ENCODE results near the gene NTM.

The NTM gene

DNA sequence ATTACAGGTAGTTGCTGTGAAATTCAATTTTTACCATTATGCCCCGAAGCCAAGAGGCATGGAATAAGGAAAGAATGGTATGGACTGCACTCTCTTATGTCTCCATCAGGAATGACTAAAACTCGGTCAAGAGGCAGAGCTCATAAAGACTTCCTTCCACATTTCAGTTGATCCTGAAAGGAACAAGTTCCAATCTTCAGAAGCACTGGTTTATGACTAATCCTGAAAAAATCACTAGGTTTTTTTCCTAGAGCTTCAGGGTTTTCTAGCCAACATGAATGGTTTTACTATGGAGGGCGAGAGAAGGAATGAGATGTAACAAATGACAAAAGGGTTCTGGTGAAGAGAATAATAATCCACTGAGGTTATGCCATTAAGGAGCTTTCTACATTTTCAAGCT lies 832.2 kb downstream of the NTM start:
- DNase-seq (ENCODE audit: low read depth, low spot score) = no peak

DNA sequence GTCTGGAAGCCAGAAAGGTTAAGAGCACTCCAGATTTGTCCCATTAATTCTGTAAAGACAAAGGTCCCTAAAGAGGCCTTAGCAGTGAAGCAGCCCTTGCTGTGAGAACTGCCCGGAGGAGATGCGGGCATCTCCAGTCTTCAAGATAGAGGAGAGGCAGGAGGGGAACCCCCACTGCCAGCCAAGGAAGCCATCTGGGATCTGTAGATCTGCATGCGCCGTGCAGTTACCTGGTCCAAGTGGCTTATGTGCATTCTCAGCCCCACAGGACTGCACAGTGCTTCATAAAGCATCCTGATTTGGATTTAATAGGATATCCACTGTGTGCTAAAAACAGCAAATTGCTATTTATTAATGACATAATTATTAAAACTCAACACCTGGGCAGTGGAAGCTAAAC lies 834.6 kb downstream of the NTM start:
- no peak for DNase-seq (ENCODE audit: low read depth, low spot score)

DNA sequence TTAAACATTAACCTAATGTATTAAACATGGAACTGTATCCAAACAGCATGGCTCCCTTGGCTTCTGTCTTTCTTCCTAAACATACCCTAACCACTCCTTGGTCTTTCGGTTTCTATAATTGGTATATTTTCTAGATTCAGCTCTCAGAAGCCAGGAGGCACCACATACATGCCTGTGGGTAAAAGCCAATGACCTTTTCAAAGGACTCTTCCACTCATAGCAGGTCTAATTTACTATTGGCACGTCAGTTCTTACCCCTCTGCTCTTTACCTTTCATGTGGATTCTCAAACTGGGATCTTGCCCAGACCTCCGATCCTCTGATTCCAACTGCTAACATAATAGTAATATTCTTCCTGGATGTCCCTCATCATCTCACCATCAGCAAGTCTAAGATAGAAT lies 835.1 kb downstream of the NTM start:
- DNase-seq (ENCODE audit: low read depth, low spot score) = no peak

DNA sequence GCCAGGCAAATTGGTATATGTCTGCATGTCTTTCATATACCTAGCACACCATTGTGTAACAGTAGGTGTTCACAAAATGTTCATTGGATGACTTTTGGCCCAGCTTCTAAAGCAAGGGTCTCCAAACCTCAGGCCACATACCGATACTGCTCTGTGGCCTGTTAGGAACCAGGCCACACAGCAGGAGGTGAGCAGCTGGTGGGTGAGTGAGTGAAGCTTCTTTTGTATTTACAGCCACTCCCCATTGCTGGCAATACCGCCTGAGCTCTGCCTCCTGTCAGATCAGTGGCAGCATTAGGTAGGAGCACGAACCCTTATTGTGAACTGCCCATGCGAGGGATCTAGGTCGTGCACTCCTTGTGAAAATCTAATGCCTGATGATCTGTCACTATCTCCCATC lies 836.6 kb downstream of the NTM start:
- DNase-seq (ENCODE audit: low read depth, low spot score) = no peak

DNA sequence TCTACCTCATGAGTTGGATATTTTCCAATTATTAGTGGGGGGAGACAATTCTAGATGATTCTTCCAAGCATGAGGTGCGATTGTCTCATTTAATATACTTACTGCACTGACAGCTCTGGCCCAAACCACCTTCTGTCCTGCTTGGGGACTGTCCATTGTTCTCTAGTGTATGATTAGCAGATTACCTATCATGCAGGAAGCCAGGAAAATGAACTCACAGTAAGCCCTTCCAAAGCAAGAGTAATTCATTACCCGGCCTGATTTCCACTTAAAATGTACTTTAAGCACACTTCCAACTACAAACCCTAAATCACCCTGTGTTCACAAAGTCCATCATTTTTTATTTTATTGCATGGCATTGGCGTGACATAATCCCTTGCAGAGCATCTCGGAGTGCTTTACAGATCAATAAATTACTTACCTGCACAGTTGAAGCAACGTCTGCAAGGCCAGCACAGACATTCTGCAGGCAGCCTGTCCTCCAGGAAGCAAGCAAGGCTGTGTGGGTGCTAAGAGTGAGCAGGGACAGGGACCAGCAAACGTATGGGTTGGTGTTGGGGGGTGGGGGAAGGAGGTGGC lies 838.2 kb downstream of the NTM start:
- no peak for DNase-seq (ENCODE audit: low read depth, low spot score)

DNA sequence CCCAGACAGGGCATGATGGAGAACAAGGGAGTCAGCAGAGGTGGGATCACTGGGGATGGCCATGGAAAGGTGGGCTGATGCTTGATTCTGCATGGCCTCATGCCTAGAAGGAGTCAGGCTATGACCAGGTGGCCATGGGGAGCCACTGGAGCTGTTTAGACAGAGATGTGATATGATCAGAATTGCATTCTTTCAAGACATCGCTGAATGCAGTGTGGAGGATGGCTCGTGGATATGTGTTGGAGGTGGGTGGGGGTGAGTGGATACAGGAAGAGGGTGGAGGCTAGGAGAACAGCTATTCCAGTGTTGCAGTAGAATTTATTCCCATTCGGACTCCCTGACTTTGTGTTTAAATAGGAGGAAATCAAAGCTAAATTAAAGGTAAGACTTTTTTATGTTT lies 841.1 kb downstream of the NTM start:
- DNase-seq (ENCODE audit: low read depth, low spot score) = no peak

DNA sequence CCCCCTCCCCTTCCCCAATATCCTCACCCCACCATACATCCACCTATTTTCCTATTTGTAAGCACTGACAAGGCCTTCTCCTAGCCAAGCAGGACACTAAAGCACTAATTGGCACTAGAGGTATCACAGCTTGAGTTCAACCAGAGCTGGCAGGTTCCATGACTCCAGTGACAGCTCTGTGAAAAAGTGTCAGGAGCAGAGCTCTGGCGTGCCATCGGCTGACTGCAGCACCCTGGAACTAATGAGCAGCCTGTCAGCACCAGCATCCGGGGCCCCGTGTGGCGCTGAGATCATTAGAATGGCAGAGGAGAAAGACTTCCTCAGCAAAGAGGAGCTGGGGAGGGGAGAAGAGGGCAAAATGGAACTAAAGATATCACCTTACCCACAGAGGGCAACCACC lies 847.4 kb downstream of the NTM start:
- DNase-seq (ENCODE audit: low read depth, low spot score) = no peak

DNA sequence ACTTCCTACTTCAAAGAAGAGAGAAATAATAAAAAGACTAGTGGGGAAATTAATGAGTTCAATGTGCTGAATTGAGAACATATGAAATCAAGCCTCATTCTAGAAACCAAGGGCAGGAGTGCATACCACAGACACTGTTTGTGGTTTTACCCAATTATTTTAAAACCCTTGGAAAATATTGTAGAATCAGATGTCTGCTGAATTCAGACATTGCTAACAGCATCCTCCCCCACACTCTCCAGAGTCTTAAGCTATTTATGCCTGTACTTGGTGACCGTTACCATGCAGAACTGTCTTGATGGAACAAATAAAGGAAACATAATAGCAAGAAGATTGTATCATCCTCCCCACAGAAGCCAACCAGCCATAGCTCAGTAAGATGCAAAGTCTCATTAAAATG lies 850.1 kb downstream of the NTM start:
- no peak for DNase-seq (ENCODE audit: low read depth, low spot score)

DNA sequence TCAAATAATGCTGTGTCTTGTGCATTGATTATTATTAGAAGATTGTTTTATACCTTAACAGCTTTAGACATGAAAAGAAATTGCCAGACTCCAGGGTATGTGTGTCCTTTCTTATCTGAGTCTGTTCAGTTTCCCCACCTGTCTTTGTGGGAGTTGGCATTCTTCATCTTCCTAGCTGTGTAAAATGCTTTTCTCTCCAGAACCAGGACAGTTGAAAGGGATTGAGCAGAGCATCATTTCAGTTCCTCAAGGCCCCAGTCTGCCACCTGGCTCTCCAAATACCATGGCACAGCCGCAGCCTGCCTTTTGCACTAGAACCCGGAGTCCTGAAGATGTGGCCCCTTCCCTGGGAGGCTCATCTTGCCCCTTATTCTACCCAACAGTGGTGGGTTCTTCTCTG lies 851.9 kb downstream of the NTM start:
- DNase-seq (ENCODE audit: low read depth, low spot score) = no peak

DNA sequence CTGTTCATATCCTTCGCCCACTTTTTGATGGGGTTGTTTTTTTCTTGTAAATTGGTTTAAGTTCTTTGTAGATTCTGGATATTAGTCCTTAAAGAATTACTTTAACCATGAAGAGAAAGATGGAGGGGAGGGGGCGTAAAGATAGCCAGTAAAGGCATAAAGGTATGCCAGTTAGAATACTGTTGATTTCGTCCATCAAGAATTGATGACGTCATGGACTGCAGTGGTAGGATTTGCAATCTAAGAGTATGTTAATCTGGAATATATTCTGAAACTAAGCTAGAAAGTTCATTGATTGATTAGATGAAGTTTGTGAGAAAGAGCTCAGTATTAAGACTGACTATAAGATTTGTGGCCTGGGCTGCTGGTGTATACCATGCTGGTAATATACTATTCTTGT lies 856.1 kb downstream of the NTM start:
- DNase-seq (ENCODE audit: low read depth, low spot score) = no peak

DNA sequence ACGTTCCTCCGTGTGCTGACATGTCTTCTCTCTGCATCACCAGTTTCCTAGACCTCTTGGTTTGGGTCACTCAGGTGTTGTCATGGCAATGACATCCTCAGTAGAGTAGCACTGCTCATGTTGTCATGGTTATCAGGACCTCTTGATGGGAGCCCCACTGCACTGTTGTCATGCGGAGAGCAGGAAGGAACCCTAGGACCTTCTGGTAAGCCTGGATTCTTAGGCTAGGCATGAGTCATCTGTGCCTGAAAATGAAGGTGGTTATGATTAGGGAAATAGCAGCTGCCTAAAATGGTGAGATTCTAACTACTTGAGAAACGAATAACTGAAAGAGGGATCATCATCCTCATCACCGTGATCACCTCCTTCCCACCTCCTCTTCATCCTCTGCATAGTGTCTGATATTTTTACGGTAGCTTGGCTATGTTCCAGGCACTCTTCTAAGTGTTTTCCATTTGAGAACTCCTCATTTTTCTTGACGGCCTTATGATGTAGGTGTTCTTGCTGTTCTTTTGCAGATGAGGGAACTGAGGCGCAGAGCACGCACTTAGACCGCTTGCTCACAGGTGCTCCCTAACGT lies 858.4 kb downstream of the NTM start:
- no peak for DNase-seq (ENCODE audit: low read depth, low spot score)

DNA sequence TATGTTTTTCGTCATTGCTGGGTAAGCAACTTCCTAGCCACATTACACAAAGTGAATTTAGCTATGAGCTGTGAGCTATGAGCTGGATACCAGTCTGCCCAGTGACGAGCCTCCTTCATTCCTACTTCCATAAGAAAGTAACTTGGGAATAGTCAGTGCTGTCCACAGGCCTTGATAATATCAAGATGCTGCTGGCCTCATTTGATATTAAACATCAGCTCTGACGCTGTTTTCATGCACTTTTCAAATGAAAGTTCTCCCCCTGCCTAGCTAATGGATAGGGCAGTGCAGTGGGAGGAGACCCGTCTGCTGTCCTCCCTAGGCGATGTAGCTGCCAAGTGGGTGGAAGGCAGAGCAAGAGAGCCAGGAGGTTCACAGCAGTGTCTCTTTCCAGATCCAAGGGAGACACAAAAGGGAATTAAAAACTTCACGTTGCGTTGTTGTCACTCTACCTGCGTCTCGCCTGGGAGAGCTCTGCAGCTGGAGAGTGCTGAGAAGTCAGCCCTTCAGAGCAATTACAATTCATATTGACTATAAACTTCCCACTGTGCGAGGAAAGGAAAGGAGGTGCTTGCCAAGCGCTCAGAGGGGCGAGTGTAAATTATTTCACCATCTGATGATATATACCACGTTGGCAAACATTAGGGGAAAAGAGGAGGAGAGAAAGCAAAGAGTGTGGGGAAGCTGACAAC lies 861.4 kb downstream of the NTM start:
- no peak for DNase-seq (ENCODE audit: low read depth, low spot score)

DNA sequence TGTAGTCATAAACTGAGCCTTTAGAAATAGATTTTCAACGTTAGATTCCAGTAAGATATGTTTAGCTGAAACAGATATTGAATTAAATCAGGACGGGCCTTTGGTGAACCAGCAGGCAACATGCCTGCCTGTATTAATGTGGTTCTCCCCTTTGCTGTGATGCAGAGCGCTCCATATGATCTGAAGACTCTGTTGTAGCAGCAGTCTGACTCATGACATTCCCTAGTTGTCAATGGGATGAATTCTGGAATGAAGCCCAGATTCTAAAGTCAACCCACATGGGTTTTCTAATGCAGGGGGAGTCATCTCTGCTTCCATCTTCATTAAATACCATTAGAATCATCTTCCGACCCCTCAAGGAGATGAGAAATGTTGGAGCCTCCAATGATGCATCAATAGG lies 864.5 kb downstream of the NTM start:
- DNase-seq (ENCODE audit: low read depth, low spot score) = no peak

DNA sequence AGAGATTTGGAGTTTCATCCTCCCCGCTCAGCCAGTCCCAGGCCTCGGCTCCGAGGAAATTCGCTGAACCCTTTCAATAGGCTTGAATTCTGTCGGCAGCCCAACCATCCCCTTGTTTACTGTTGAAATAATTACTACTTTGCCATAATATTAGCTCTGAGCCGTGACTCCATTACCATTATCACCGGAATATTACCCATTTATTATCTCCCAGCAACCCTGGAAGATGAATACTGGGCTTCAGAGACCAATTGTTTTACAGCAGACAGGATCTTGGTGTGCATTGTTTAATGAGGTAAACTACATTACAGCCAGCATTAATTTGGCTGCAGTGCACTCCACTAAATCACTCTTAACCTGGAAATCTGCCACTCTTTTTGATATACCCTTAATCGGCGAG lies 867.4 kb downstream of the NTM start:
- no peak for DNase-seq (ENCODE audit: low read depth, low spot score)

DNA sequence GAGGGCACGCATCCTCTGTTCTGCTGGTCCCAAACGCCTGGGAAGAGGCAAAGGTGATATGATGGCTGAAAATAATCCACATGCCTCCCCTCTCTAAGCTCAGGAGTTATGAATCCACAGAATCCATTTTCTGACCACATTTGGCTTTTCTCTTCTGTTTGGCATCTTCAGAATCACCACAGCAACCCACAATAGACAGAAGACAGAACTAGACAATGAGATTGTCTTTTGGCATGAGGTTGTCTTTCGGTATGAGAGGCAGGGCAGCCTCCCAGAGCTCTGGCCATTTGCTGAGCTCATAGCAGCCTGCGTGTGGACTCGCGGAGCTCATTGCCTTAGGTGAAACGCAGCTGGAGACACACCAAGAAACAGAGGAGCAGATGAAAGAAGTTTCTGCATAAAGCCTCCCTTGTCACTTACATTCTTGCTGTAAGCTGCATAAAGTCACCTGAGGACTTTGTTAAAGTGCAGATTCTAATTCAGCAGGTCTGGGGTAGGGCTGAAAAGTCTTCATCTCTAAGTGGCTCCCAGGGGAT lies 868.0 kb downstream of the NTM start:
- no peak for DNase-seq (ENCODE audit: low read depth, low spot score)

DNA sequence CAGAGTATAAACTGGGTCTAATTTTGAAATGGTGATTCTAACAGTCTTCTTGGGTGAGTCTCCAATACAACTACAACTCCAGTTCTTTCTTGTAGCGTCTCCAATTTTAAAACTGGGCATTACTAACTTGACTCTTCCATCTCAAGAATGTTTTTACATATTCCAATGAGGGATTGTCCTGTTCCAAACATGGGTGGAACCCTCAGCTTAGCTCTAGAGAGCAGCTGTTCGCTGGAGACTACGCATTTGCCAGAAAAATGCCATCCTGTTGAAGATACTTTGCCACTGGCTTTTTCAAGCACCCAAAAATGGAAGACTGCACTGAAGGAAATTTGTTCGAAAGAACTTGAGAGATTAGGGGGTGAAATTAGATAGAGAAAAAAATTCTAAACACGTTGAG lies 870.0 kb downstream of the NTM start:
- DNase-seq (ENCODE audit: low read depth, low spot score) = no peak

DNA sequence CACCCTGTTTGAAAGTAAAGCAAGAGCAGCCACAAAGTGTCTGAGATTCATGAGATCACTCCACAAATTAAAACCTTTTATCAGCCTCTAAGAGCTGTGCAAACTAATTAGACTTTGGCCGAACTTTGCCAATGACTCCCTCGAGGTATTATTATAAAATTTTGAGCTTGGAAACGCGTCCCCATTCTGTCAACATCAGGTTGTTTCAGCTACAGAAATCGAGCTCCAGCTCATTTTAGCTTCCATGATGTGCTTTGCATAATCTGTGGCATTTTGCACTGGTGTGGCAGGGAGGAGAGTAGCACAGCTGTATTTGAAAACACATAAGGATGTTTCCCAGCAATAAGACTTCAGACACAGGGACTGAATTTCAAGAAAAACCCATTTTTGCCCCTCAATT lies 872.2 kb downstream of the NTM start:
- no peak for DNase-seq (ENCODE audit: low read depth, low spot score)

DNA sequence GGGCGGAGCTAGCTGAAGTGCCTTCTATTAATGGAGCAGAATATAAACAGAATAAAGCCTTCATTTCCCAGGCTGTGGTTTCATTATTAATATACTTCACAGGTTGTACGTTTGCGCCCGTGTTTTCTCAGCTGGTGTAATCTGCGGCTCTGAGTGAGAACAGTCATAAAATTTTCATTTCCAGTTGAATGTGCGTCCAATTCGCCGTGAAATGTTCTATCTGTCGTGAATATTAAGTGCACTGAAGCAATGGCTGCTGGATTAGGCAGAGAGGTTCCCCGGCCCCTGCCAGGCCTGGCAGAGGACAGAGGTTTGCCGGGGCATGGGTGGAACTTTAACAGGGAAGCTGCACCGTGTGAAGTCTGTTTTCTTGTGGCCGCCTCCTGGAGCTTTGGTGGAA lies 874.4 kb downstream of the NTM start:
- no peak for DNase-seq (ENCODE audit: low read depth, low spot score)

DNA sequence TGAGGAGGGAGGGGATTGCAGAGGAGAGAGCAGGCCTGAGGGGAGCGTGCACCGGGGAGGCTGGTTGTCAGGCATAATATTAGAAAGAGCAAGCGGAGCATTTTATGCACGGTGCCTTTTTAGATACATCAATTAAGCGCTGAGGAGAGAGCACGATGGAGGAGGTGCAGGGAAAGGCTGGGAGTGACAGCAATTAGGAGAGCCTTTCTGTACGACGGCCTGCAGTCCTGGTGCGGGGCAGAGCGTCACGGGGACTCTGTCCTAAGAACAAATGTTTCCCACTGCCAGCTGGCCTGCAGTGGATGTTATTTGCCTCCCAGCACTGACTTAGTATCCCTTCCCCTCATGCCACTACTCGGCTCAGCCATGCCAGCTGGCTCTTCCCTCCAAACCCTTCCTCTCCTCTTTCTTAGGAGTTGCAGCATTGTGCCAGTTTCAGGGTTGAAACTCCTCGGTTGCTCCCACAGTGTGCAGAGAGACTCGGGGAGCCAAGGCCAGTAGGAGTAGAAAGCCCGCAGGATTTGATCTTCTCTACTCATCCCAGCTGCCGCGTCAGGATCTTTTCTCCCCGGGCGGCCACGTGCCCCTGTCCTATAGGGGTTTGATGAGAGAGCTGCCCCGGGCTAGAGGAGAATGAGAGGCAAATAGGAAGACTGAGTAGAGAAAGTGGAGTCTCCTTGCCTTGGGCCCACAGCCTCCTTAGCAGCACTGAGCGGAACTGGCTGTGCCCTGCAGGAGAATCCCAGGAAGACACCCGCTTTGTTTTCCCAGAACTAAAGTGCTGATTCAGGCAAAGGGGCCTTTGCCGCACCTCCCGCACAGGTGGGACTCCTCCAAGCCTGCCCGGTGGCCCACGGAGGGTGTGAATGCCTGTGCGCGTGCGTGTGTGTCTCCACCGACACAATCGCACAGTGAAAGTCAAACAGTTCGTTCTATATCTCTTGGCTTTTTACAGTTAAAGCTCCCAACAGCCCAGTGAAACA lies 875.3 kb downstream of the NTM start:
- DNase-seq (ENCODE audit: low read depth, low spot score) = no peak

DNA sequence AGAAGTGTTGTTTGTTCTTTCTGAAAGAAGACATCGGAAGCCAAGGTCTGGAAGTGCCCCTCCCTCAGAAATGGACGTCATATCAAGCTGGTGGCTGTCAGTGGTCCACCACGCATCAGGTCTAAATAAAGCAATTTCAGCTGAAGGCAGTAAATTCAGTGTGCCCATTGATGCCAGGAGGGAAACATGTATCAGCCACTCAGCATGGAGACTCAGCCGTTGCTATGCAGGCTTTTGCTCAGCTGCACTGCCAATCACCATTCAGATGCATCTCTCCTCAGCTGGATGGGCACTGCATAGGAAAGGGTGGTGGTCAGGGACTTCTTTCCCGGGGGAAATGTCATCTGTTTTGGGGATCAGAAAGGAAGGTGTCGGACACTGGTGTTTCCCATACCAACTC lies 878.2 kb downstream of the NTM start:
- no peak for DNase-seq (ENCODE audit: low read depth, low spot score)

DNA sequence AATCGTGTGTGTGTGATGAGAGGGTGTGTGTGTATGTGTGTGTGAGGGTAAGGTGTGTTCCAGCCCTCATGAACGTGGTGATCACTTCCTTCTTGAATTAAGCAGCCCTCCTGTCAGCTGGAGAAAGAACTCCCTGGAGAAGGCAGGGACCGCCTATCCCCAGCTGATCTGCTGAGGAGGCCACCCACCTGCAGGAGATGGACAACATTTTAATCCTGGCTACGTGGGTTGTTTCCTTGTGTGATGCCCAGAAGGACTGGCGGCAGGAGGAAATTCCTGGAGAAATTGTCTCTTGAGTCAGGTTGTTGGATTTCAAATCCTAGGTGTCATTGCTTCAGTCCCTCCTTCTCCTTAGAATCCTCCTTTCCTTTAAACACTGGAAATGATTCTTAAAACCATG lies 878.8 kb downstream of the NTM start:
- DNase-seq (ENCODE audit: low read depth, low spot score) = no peak

DNA sequence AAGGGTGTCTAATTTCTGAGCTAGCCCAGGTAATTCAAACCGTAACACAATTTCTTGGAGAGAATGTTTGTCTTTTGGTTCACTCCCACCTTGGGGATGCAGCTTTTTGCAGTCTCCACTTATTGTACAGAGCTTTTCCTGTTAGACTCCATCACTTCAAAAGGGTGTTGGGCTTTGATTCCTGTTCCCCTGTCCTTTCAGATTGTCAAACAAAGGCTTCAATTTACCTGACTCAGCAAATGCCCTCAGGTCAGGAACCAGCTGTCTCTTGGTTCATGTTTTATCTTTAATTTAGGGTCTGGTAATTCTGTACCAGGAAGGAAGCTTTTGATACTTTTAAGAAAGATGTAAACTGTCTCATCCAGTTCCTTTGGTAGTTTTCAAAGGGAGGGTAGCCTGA lies 880.6 kb downstream of the NTM start:
- DNase-seq (ENCODE audit: low read depth, low spot score) = no peak

All from iPS DF 19.7 (cell line).